Left kidney (tissue), 2 donors: Measurements from ENCODE around the gene DGKB. TPM values are rescaled to one million over a fixed set of nuclear protein-coding genes. Genes with fewer than 3 reads are reported as not detected.

ENCODE experiments used
- DNase-seq: peaks from one replicate; pipeline ENCODE4 v3.0.0-alpha.2; 2013
- polyA plus RNA-seq: library from polyadenylated mRNA; unstranded; fragments of 120-200 nt; gene quantifications from one replicate; pipeline ENCODE4 v1.2.1, GENCODE V29; 2013; ENCODE audit not compliant: insufficient read length

Gene DGKB
- polyA plus RNA-seq, 1 donor: 3.6 TPM

GRCh38 chr7:14859267-14859666, 43.3 kb downstream of the DGKB start:
- no peak for DNase-seq

GRCh38 chr7:14858866-14859265, 43.7 kb downstream of the DGKB start:
- no peak for DNase-seq

DNA sequence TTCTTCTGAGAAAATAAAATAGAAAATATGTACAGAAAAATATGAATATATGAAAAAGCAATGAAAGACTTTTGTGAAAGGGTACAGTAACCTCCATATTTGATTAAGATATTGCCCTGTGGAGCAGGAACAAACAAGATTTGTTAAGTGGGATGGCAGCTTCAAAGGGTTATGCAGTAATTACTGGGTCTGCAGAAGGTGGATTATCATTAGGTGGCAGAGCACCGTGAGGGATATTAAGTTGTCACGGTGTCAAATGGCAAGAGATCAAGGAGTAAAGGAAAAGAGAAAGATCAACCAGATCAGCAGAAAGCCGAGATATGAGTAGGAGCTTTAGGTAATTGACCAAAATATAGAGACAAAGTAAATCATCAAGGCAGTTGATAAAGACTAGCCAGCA, 44.1 kb downstream of the DGKB start:
- DNase-seq: no peak

DNA sequence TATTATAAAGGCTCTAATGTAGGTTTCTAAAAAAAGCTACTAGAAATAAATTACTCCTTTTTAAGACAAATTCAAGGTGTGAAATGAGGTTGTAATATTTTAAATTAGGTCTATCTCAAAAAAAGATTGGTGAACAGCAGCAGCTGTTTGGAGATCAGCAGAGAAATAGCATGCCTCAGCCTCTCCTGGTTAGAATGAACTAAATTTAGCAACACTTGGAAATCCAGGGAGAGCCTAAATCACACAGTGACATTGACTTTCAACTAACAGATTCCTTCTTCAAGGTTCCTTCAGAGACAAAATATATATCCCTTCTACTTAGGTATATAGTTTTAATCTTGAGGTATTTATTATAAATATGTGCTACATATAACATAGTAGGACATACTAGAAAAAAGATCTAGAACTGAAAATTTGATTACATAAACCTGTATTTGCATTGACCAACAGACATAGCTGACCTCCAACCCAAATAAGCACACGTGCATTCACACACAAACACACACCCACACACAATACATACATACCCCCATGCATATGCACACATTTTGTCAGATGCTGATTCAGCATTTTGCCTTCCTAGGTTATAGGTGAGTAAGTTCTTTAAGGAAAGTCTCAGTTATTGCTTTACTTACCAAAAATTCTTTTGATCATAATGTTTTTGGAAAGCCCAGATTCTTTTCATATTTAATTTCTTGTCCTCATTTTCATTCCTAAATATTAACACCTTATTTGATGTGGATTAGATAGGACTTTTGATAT, 47.3 kb downstream of the DGKB start:
- DNase-seq: no peak

DNA sequence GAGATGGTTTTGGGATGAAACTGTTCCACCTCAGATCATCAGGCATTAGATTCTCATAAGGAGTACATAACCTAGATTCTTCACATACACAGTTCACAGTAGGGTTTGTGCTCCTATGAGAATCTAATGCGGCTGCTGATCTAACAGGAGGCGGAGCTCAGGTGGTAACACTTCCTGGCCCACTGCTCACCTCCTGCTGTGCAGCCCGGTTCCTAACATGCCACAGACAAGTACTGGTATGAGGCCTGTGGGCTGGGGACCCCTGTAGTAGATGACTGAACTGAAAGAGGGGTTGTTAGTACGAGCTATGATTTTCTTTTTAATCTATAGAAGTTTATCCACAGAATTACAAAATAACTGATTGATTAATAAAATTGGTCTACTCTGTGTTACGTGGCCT, 48.1 kb downstream of the DGKB start:
- no peak for DNase-seq

GRCh38 chr7:14851610-14852009, 50.9 kb downstream of the DGKB start:
- DNase-seq: no peak

GRCh38 chr7:14850039-14850438, 52.5 kb downstream of the DGKB start:
- no peak for DNase-seq

GRCh38 chr7:14846405-14846804, 56.1 kb downstream of the DGKB start:
- no peak for DNase-seq

GRCh38 chr7:14843755-14844154, 58.8 kb downstream of the DGKB start:
- no peak for DNase-seq

- DNase-seq: no peak
Observed at GRCh38 chr7:14842523-14842922, 60.0 kb downstream of the DGKB start.

GRCh38 chr7:14841869-14842268, 60.7 kb downstream of the DGKB start:
- DNase-seq: no peak

DNA sequence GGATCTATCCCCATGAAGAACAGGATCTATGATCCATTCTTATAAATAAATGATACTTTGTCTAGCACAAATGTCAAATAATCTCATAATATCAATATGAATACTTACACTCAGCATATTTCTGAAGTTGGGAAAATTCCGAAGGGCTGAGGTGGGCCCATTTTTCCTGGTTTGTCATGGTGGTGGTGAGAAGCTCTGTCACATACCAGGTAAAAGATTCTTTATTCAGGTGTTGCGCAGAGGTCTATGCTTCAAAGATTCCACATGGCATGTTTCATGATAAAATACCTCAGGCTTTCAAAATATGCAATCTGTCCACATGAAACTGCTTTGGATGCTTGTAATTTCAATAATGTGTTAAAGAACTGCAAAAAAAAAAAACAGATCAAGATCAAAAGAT, 61.5 kb downstream of the DGKB start:
- DNase-seq: no peak

- no peak for DNase-seq
Observed at GRCh38 chr7:14839307-14839706, 63.2 kb downstream of the DGKB start.

GRCh38 chr7:14837216-14837615, 65.3 kb downstream of the DGKB start:
- DNase-seq: no peak

GRCh38 chr7:14836571-14837189, 65.9 kb downstream of the DGKB start:
- peak; percentile 31 for DNase-seq

DNA sequence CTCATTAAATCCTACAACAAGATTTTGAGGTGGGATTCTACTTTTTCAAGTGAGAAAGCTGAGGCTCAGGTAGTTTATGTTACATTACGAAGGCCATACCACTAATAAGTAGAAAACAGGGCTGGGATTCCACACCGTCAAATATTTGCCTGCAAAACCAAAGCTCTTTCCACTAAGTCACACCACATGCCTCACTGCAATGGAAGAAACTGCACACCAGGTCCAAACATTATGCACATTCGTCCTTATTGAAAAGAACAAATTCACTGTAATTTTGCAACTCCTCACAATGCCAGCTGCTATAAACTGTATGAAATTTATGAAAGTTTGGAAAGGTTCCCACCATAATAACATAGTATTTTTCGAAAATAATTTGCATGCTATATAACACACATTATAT, 66.5 kb downstream of the DGKB start:
- DNase-seq: no peak

- DNase-seq: no peak
Observed at GRCh38 chr7:14835384-14835783, 67.2 kb downstream of the DGKB start.

GRCh38 chr7:14834883-14835282, 67.7 kb downstream of the DGKB start:
- DNase-seq: no peak

DNA sequence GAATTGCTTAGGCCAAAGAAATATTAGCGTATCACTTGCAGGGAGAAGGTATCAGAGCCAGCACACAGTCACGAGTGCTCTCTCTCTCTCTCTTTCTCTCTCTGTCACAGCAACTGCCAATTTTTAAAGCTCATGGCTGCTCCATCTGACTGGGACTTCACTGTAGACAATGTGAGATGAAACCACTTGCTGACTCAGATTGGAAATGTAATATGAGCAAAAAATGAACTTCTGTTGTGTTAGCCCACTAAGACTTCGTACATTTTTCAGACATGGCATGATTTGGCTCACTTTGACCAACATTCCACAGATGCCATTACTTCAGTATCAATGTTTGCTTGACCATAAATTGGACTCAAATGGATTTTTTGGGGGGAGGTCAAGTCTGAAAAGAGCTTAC, 68.1 kb downstream of the DGKB start:
- DNase-seq: no peak

DNA sequence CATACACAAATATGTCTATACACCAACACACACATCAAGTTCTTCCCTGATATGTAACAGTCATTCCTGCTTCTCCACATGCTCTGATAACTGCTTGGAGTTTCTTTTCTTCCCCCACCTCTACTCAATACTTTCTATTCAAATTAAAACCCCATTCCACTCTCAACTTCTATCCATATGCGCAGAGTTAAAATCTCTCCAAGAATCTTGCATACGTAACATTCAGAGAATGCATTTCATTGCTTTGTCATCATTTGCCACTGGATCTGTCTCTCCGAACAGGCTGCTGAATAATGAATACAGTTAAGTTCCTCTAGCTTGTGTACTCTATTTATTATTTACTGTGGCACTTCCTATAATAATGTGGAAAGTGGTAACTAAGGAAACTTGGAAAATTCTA, 68.8 kb downstream of the DGKB start:
- no peak for DNase-seq

GRCh38 chr7:14828053-14828452, 74.5 kb downstream of the DGKB start:
- no peak for DNase-seq

DNA sequence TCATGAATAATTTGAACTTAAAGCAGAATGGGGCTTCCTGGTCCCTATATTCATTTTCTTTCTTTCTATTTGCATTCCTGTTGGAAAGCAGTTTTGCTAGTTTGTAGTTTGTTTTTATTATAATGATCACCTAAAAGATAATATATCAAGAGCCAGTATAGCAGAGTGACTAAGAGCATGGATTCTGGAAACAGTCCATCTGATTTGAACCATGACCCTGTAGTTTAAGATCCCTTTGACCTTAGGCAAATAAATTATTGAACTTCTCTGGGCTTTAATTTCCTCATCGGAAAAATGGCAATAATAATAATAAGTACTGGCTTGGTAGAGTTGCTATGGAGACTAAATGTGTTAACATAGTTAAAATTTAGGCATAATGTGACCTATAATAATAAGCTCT, 76.1 kb downstream of the DGKB start:
- DNase-seq: no peak

DNA sequence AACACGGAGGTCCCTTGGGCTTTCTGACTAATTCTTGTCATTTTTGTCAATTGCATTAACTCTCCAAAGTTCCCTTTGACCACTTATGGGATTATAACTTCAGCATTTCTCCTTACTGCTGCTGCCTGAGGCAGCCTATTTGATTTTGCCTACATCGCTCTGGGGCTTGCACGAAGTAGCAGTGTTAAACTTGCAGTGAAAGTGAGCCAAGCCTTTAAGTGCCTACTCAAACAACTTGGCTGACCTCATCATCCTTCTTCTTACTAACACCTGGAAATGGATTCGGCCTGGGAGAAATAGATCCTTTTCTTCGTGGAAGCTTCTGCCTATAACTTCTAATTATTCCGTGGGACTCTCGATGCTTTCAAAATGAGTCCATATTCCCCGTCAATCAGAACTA, 76.6 kb downstream of the DGKB start:
- no peak for DNase-seq

DNA sequence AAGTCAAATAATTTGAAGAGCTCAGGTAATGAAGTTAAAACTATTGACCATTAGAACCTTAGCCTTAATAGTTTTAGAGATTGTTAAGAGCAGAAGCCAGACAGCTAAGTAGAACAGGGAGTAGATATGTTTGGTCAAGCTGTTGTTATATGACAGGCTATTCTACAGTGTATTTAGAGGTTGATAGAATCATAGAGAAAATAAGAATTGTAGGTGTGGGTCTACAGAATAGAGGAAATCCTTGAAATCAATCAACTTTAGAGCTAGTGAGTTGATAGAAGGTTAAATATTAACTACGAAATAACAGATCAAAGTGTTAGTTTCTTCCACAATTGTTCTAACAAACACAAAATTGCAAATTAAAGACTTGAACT, 80.1 kb downstream of the DGKB start:
- no peak for DNase-seq
